GM19025 (cell line): ENCODE data around the gene ZNF148.
A peak's percentile ranks its signal among the peaks of the same experiment; 100 is the strongest.

ENCODE experiments used
- ATAC-seq: cut with Tn5 transposase; IDR thresholded peaks from one replicate; pipeline ENCODE4 v1.9.1; 2021; ENCODE audit warnings: mild to moderate bottlenecking, low read depth, moderate library complexity; ENCODE audit not compliant: unreplicated experiment

The ZNF148 gene

DNA sequence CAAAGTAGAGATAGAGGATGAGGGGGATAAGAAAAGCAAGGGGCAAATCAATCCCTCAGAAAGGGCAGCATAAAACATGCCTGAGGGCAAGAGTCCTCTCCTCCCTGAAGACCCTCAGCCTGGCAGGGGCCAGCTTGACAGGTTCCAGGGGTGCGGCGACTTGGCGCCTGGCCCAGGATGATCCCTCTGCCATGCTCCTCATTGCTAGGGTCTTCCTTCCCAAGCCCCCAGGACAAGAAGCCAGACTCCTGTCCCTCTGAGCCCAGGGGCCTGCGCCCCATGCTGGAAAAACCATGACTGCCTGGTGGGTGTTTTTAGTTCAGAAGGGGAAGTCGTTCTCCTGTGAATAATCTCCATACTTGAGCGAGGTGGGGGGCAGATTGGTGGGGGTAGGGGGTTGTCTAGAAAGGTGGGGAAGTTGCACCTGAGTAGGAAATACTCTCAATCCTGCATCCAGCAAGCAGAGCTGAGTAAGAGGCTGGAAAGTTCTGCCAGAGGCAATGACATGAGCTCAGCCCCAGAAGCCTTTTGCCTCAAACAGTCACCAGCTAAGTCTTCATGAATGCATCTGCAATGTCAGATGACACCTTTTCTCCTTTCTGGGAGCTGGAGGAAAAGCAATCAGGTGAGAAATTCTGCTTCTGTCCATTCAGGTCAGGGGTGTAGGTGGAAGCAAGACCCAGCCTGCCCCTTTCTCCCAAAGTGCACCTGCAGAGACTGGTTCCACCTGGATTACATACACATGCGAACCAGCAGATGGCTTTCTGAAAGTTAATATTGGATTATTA, 180.9 kb downstream of the ZNF148 start:
- no peak for ATAC-seq

- ATAC-seq, result peak; percentile 72
These were observed 182.7 kb downstream of the ZNF148 start for GRCh38 chr3:125192190-125193035.

GRCh38 chr3:125191730-125192129, 183.4 kb downstream of the ZNF148 start:
- ATAC-seq, result no peak

DNA sequence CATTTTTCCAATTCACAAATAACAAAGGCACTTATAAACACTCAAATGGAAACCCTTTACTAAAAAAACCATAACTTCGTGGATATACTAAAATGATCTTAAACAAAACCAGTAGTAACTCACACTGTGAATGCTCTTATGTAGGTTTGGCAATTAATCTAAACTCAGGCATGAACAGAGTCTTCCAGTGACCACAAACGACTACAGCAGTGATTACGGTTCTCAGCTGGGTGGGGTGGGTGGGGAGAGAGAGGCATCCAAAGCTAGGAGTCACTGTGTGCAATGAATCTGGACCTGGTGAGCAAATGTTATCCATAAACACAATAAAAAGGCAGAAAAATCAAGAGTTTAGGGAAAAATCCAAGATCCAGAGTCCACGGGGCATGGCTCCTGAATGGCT, 183.9 kb downstream of the ZNF148 start:
- no peak for ATAC-seq

- ATAC-seq, result no peak
These were observed 184.3 kb downstream of the ZNF148 start for GRCh38 chr3:125190786-125191185.

- ATAC-seq, result no peak
These were observed 185.6 kb downstream of the ZNF148 start for GRCh38 chr3:125189378-125190165.

GRCh38 chr3:125188955-125189354, 186.2 kb downstream of the ZNF148 start:
- no peak for ATAC-seq

- ATAC-seq, result no peak
These were observed 187.6 kb downstream of the ZNF148 start for GRCh38 chr3:125187599-125187910.

- ATAC-seq, result no peak
These were observed 188.1 kb downstream of the ZNF148 start for GRCh38 chr3:125186800-125187598.

DNA sequence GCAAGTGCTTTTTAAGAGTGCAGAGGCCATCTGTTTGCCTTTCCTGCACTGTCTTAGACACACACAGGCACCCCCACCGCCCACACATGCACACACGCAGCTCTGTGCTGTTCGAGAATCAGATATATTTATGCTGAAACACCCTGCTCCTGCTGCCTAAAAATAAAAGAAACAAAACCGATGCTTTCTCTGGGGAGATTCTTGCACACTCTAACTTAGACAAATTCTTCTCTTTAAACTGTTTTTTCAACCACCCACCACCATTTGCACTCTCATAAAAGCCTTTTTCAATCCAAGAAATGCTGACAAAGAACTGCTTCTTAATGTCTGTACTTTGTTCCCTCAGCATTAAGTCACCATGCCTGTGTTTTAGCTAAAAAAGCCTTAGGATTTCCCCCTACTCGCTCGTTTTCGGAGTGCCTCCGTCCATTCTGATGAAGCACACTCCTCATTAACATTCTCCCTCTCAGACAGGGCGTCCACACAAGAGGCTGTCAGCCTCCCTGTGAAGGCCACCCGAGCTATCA, 188.8 kb downstream of the ZNF148 start:
- ATAC-seq, result no peak

- ATAC-seq, result no peak
These were observed 189.3 kb downstream of the ZNF148 start for GRCh38 chr3:125185805-125186204.

DNA sequence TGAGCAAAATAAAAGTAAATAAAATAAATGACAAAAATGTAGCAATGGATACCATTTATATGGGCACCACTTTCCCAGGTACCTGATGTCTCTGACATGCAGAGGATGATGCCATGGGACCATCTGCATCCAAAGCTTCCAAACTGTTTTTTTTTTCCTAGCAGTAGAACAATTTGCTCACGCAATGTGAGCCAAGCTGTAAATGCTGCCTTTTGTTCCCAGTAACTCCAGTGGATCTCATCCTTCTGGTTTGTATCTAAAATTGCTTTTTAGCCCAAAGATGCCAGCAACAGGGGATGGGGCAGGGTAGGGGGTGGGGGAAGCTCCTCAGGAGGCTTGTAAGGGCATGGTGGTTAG, 195.3 kb downstream of the ZNF148 start:
- no peak for ATAC-seq

DNA sequence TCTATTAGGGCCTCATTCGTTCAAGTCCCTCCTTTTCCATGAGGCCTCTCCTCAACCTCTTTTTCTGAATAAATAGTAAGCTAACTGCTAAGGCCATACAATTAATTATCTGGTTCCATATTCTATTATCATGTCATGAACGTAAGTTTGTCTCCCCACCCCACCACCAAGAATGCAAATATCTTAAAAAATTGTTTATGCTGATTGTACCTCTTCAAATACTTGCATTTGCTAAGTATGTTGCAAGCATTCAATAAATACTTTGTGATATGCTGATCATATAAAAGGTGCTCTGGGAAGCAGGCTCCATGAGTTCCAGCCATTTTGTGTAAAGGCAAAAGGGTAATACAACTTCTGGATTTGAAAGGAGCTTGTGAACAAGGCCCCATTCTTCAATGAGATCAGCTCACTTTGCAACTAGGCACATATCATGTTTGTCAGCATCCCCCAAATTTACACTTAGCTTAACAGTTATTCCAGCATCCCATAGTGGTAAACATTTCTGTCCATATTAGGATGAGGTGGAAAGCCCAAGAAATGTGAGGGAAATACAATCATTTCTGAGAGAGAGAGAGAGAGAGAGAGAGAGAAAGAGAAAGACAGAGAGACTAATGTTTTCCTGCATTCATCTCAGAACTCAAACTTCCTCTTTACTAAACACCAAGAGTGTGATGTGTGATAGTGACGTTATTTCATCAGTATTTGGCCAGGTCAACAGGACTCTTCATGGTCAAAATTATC, 195.8 kb downstream of the ZNF148 start:
- ATAC-seq, result no peak

DNA sequence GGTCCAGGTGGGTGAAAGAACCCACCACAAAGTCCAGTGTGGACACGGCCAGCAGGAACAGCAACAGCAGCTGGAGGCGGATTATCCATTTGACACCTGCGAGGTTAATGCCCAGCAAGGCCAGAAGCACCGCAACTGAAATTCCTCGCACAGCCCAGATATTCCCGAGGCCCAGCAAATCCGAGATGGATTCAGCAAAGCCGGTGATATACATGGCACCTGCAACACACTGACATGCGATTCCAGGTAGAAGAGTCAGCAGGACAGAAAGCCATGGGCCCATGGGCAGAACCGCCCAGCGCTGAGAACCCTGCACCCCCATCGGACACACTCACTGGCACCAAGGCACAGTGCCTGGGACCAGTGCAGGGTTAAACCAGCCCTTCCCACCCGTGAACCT, 197.4 kb downstream of the ZNF148 start:
- ATAC-seq, result no peak
